GM21723 (cell line): ENCODE results near the gene FAM53C.

Source experiments
- ATAC-seq: cut with Tn5 transposase; IDR thresholded peaks from one replicate; pipeline ENCODE4 v1.9.1; 2021; ENCODE audit warnings: mild to moderate bottlenecking, moderate library complexity; ENCODE audit not compliant: unreplicated experiment

The FAM53C gene

GRCh38 chr5:138351056-138351455 lies 13.0 kb downstream of the FAM53C start:
- no peak for ATAC-seq

GRCh38 chr5:138351517-138351916 lies 13.5 kb downstream of the FAM53C start:
- no peak for ATAC-seq

GRCh38 chr5:138352071-138352721 lies 14.1 kb downstream of the FAM53C start, which contains the start of gene KDM3B:
Gene KDM3B (plus strand): TSS chr5:138352685. CDS start chr5:138352796, 111 bp downstream.
- ATAC-seq = peak; percentile 61

GRCh38 chr5:138352722-138353559 lies 14.9 kb downstream of the FAM53C start:
- ATAC-seq = peak; percentile 51

GRCh38 chr5:138353560-138354080 lies 15.6 kb downstream of the FAM53C start:
- no peak for ATAC-seq

- ATAC-seq = no peak
These were observed 16.3 kb downstream of the FAM53C start for GRCh38 chr5:138354387-138354786.

GRCh38 chr5:138354926-138355378 lies 16.9 kb downstream of the FAM53C start:
- ATAC-seq = no peak

GRCh38 chr5:138359621-138360020 lies 21.6 kb downstream of the FAM53C start:
- no peak for ATAC-seq

- no peak for ATAC-seq
These were observed 22.9 kb downstream of the FAM53C start for GRCh38 chr5:138360941-138361452.

- no peak for ATAC-seq
These were observed 26.5 kb downstream of the FAM53C start for GRCh38 chr5:138364576-138364975.

GRCh38 chr5:138366632-138367382 lies 28.7 kb downstream of the FAM53C start:
- no peak for ATAC-seq

GRCh38 chr5:138369261-138369660 lies 31.2 kb downstream of the FAM53C start:
- ATAC-seq = no peak

GRCh38 chr5:138369706-138370105 lies 31.6 kb downstream of the FAM53C start:
- ATAC-seq = no peak

GRCh38 chr5:138370537-138370936 lies 32.5 kb downstream of the FAM53C start:
- ATAC-seq = no peak

GRCh38 chr5:138371454-138371853 lies 33.4 kb downstream of the FAM53C start:
- ATAC-seq = no peak

GRCh38 chr5:138372225-138372624 lies 34.2 kb downstream of the FAM53C start:
- ATAC-seq = peak; percentile 68

GRCh38 chr5:138372653-138373052 lies 34.6 kb downstream of the FAM53C start:
- no peak for ATAC-seq

- no peak for ATAC-seq
These were observed 44.3 kb downstream of the FAM53C start for GRCh38 chr5:138382347-138382746.

GRCh38 chr5:138385660-138386059 lies 47.6 kb downstream of the FAM53C start:
- ATAC-seq = no peak

- no peak for ATAC-seq
These were observed 48.2 kb downstream of the FAM53C start for GRCh38 chr5:138386290-138386689.

GRCh38 chr5:138389332-138389731 lies 51.3 kb downstream of the FAM53C start:
- no peak for ATAC-seq
